ENCODE measurements around the gene MYBBP1A. TPM values are rescaled to one million over a fixed set of nuclear protein-coding genes. Genes with fewer than 3 reads are reported as not detected.
A peak's percentile ranks its signal among the peaks of the same experiment; 100 is the strongest.

Gene MYBBP1A
- total and polyA plus RNA-seq, 9 of the 15 experiments (the other 6 are each of a cell fraction or from before 2014, with no cell fraction given) = 2.0 to 114 (median 47.2) TPM

GRCh38 chr17:4604111-4604644 lies 49.0 kb upstream of the MYBBP1A start:
- H3K79me2 ChIP-seq (ENCODE audit: control insufficient read depth, insufficient read depth, low read length) = no peaks in the 10 kb centered on the region
- H3K9ac ChIP-seq (ENCODE audit: insufficient read depth in 1 of 2, low read depth in 2 of 2, low read length in 2 of 2) = no peak overlapping the region
- ATAC-seq (peak; percentile 21; the same call in 1 of the 3 replicates), DNase-seq (ENCODE audit: extremely low read depth in 1 of 4, low spot score in 3 of 4) (peak in 1 of 4 experiments; percentile 33), FAIRE-seq (no peak)
- intact Hi-C loops (cut with micrococcal nuclease) (no loop called here), in situ Hi-C loops (cut with MboI) (no loop called here)
- POLR2A ChIA-PET = no interaction called here
- peaks cover 3 to 17% of the 10 kb centered on the region in 2 experiments; a peak in 3 of 5 replicates for H3K4me1 ChIP-seq (replicated peaks in 1 of 2; ENCODE audit: control insufficient read depth in 2 of 2, insufficient read depth in 2 of 2, low read length in 2 of 2)
- H3K4me3 ChIP-seq = no peak overlapping the region
- no TSS peak for BruUV-seq (replicated peaks)
- H3K27me3 ChIP-seq (ENCODE audit: control insufficient read depth in 2 of 2, insufficient read depth in 2 of 2, low read length in 2 of 2) = peaks cover 12 to 63% of the 10 kb centered on the region in 2 experiments
- no peak for TF ChIP-seq ZNF696 (CRISPR knock-in tag; conservative IDR thresholded peaks at IDR 0.05)
- TF ChIP-seq ESRRA (IDR thresholded peaks at IDR 0.05; ENCODE audit: borderline replicate concordance, low read depth) = no peak
- TF ChIP-seq NFIC (IDR thresholded peaks at IDR 0.05) = peak; percentile 75
- no peak for TF ChIP-seq PHTF2 (CRISPR knock-in tag; IDR thresholded peaks at IDR 0.05)
- 4% methylated on average over 14 of the region's 18 CpGs for WGBS (ENCODE audit: insufficient coverage, low coverage, missing lambda C conversion rate)
- no peaks in the 10 kb centered on the region for H3K36me3 ChIP-seq (ENCODE audit: control insufficient read depth, insufficient read depth, low read length)
- no peak overlapping the region for H3K27ac ChIP-seq (ENCODE audit: extremely low read depth, low read depth, low read length)
- H4K20me1 ChIP-seq (replicated peaks; ENCODE audit: control insufficient read depth, insufficient read depth, low read length) = 0 out of 2 replicates have a peak, but pooled peaks cover 6% of the 10 kb centered on the region
- no peak overlapping the region for H2AFZ ChIP-seq (ENCODE audit: low read depth, low read length)
- H3K9me1 ChIP-seq (ENCODE audit: control insufficient read depth, insufficient read depth, low read length) = no peaks in the 10 kb centered on the region
- H3K4me2 ChIP-seq (ENCODE audit: insufficient read depth, low read length) = no peak overlapping the region
- CTCF ChIA-PET (ENCODE audit: low intra/inter-chr PET ratio) = no interaction called here
- no peaks in the 10 kb centered on the region for H3K9me3 ChIP-seq (replicated peaks; ENCODE audit: control insufficient read depth, insufficient read depth, low read depth, low read length)

GRCh38 chr17:4602041-4602440 lies 46.9 kb upstream of the MYBBP1A start:
- ATAC-seq (no peak), DNase-seq (ENCODE audit: extremely low read depth in 1 of 4, low spot score in 3 of 4) (no peak), FAIRE-seq (no peak)
- POLR2A ChIA-PET = interaction anchor here (0.6 kb wide), 2 partner anchors 18 to 47 kb away, joined by 3 to 4 read pairs; partner anchors contain the start of gene SMTNL2
- H3K4me3 ChIP-seq = no peak overlapping the region
- no peaks in the 10 kb centered on the region for H3K9me3 ChIP-seq (replicated peaks; ENCODE audit: control insufficient read depth, insufficient read depth, low read depth, low read length)
- H3K79me2 ChIP-seq (ENCODE audit: control insufficient read depth, insufficient read depth, low read length) = no peaks in the 10 kb centered on the region
- TF ChIP-seq MTA3 (IDR thresholded peaks at IDR 0.05; ENCODE audit: borderline replicate concordance) (no peak), CBX3 (IDR thresholded peaks at IDR 0.05; ENCODE audit: borderline replicate concordance in 1 of 2, low read length in 2 of 2) (no peak), ZFP36 (IDR thresholded peaks at IDR 0.05; ENCODE audit: low read depth, low read length, partially characterized antibody) (no peak), ZNF140 (CRISPR knock-in tag; IDR thresholded peaks at IDR 0.05) (no peak), ZBTB43 (CRISPR knock-in tag; IDR thresholded peaks at IDR 0.05) (no peak)
- no peak overlapping the region for H2AFZ ChIP-seq (ENCODE audit: low read depth, low read length)
- H3K9me1 ChIP-seq (ENCODE audit: control insufficient read depth, insufficient read depth, low read length) = no peaks in the 10 kb centered on the region
- H3K36me3 ChIP-seq (ENCODE audit: control insufficient read depth, insufficient read depth, low read length) = no peaks in the 10 kb centered on the region
- H3K4me2 ChIP-seq (ENCODE audit: insufficient read depth, low read length) = no peak overlapping the region
- WGBS (ENCODE audit: insufficient coverage, low coverage, missing lambda C conversion rate) = 35% methylated on average over 3 of the region's 5 CpGs
- CTCF ChIA-PET (ENCODE audit: low intra/inter-chr PET ratio) = no interaction called here
- no TSS peak for BruUV-seq (replicated peaks)
- peaks cover 3 to 69% of the 10 kb centered on the region in 2 experiments; a peak in 4 of 5 replicates for H3K27me3 ChIP-seq (ENCODE audit: control insufficient read depth in 2 of 2, insufficient read depth in 2 of 2, low read length in 2 of 2)
- peaks cover 0 to 13% of the 10 kb centered on the region in 2 experiments; a peak in 3 of 5 replicates for H3K4me1 ChIP-seq (replicated peaks in 1 of 2; ENCODE audit: control insufficient read depth in 2 of 2, insufficient read depth in 2 of 2, low read length in 2 of 2)
- H3K9ac ChIP-seq (ENCODE audit: insufficient read depth in 1 of 2, low read depth in 2 of 2, low read length in 2 of 2) = no peak overlapping the region
- H3K27ac ChIP-seq (ENCODE audit: extremely low read depth, low read depth, low read length) = no peak overlapping the region
- 0 out of 2 replicates have a peak, but pooled peaks cover under 1% of the 10 kb centered on the region for H4K20me1 ChIP-seq (replicated peaks; ENCODE audit: control insufficient read depth, insufficient read depth, low read length)
- in situ Hi-C loops (cut with MboI) = no loop called here
- intact Hi-C loops (cut with micrococcal nuclease) = no loop called here

All from K562 (cell line).